Measurements from ENCODE around the gene GAL3ST1. TPM values are rescaled to one million over a fixed set of nuclear protein-coding genes. Genes with fewer than 3 reads are reported as not detected.

GAL3ST1 gene
- total and polyA plus RNA-seq, 2 donors (not counting 1 experiment from before 2014, with no cell fraction given), result 0.70 TPM; not detected in 1

GRCh38 chr22:30605449-30606110 lies 31.1 kb upstream of the GAL3ST1 start:
- DNase-seq (peak; percentile 60), ATAC-seq (ENCODE audit: low read depth) (peak; percentile 56)
- 0% methylated on average over 3 of the region's 9 CpGs for WGBS (ENCODE audit: insufficient coverage)
- ChIA-PET POLR2A (interaction anchor here (1.4 kb wide), 1 partner anchor 14 kb away, joined by 3 read pairs; the partner anchor contains the start of gene PES1), CTCF (interaction anchor here (1.1 to 1.2 kb wide), 2 partner anchors 27 to 120 kb away, joined by 3 read pairs; no protein-coding TSS in a partner anchor)
- Histone ChIP-seq H4K20me1 (ENCODE audit: control insufficient read depth, insufficient read depth, low read length, poor library complexity, severe bottlenecking) (no peaks in the 10 kb centered on the region), H3K4me2 (replicated peaks; ENCODE audit: low read depth, low read length, poor library complexity, severe bottlenecking) (peak overlapping the region; percentile 97), H3K79me2 (ENCODE audit: control insufficient read depth, insufficient read depth, low read length) (no peaks in the 10 kb centered on the region), H3K4me3 (ENCODE audit: control extremely low read depth in 1 of 5, extremely low read depth in 1 of 5, insufficient read depth in 1 of 5, low read depth in 2 of 5, low read length in 4 of 5) (no peak overlapping the region), H3K9ac (ENCODE audit: low read length) (no peak overlapping the region), H3K4me1 (ENCODE audit: control insufficient read depth in 2 of 2, insufficient read depth in 2 of 2, low read length in 2 of 2) (peaks cover 18 to 42% of the 10 kb centered on the region in 2 donors), H3K27me3 (replicated peaks in 1 of 4; ENCODE audit: control extremely low read depth in 1 of 4, control insufficient read depth in 3 of 4, insufficient read depth in 4 of 4, low read length in 3 of 4) (no peaks in the 10 kb centered on the region), H3K9me3 (ENCODE audit: control extremely low read depth in 1 of 3, control insufficient read depth in 2 of 3, insufficient read depth in 1 of 3, low read length in 2 of 3) (no peaks in the 10 kb centered on the region), H3K36me3 (replicated peaks in 1 of 2; ENCODE audit: control extremely low read depth in 1 of 2, control insufficient read depth in 1 of 2, extremely low read depth in 1 of 2, insufficient read depth in 2 of 2, low read length in 1 of 2) (no peaks in the 10 kb centered on the region), H2AFZ (ENCODE audit: insufficient read depth, low read depth, low read length, poor library complexity, severe bottlenecking) (peak overlapping the region; percentile 85), H3K27ac (ENCODE audit: low read length in 2 of 2) (no peak overlapping the region)
- H3K4me3 Mint-ChIP-seq, result peak overlapping the region; percentile 73
- peak overlapping the region; percentile 20 for H3K27ac Mint-ChIP-seq
- TF ChIP-seq EZH2 (IDR thresholded peaks at IDR 0.05; ENCODE audit: borderline replicate concordance, insufficient read depth, low read depth, low read length, poor library complexity, severe bottlenecking) (no peak), CTCF (IDR thresholded peaks at IDR 0.05) (peak; percentile 76)
- peaks cover 11% of the 10 kb centered on the region for H3K27me3 Mint-ChIP-seq
- H3K4me1 Mint-ChIP-seq, result peaks cover 29% of the 10 kb centered on the region
- H3K9me3 Mint-ChIP-seq (ENCODE audit: insufficient read depth), result no peaks in the 10 kb centered on the region
- intact Hi-C loops (cut with micrococcal nuclease), result loop anchor here (2.0 kb wide), 2 partner anchors 29 to 89 kb away; partner anchors contain the start of genes OSBP2 and SLC35E4

- Mint-ChIP-seq H3K27me3 (peaks cover 7% of the 10 kb centered on the region), H3K4me3 (no peak overlapping the region), H3K27ac (no peak overlapping the region), H3K4me1 (peaks cover 29% of the 10 kb centered on the region), H3K9me3 (ENCODE audit: insufficient read depth) (no peaks in the 10 kb centered on the region)
- ChIA-PET CTCF (interaction anchor here (1.5 kb wide), 1 partner anchor 30 kb away, joined by 5 read pairs; no protein-coding TSS in a partner anchor), POLR2A (no interaction called here)
- H3K4me1 ChIP-seq (ENCODE audit: control insufficient read depth in 2 of 2, insufficient read depth in 2 of 2, low read length in 2 of 2), result peaks cover 18 to 42% of the 10 kb centered on the region in 2 donors
- no peak overlapping the region for H2AFZ ChIP-seq (ENCODE audit: insufficient read depth, low read depth, low read length, poor library complexity, severe bottlenecking)
- DNase-seq (no peak), ATAC-seq (ENCODE audit: low read depth) (no peak)
- intact Hi-C loops (cut with micrococcal nuclease), result no loop called here
- no peaks in the 10 kb centered on the region for H3K79me2 ChIP-seq (ENCODE audit: control insufficient read depth, insufficient read depth, low read length)
- H3K27ac ChIP-seq (ENCODE audit: low read length in 2 of 2), result no peak overlapping the region
- no peaks in the 10 kb centered on the region for H3K9me3 ChIP-seq (ENCODE audit: control extremely low read depth in 1 of 3, control insufficient read depth in 2 of 3, insufficient read depth in 1 of 3, low read length in 2 of 3)
- H3K36me3 ChIP-seq (replicated peaks in 1 of 2; ENCODE audit: control extremely low read depth in 1 of 2, control insufficient read depth in 1 of 2, extremely low read depth in 1 of 2, insufficient read depth in 2 of 2, low read length in 1 of 2), result no peaks in the 10 kb centered on the region
- TF ChIP-seq CTCF (IDR thresholded peaks at IDR 0.05) (no peak), EZH2 (IDR thresholded peaks at IDR 0.05; ENCODE audit: borderline replicate concordance, insufficient read depth, low read depth, low read length, poor library complexity, severe bottlenecking) (no peak)
- no peaks in the 10 kb centered on the region for H3K27me3 ChIP-seq (replicated peaks in 1 of 4; ENCODE audit: control extremely low read depth in 1 of 4, control insufficient read depth in 3 of 4, insufficient read depth in 4 of 4, low read length in 3 of 4)
- no peak overlapping the region for H3K4me2 ChIP-seq (replicated peaks; ENCODE audit: low read depth, low read length, poor library complexity, severe bottlenecking)
- no peaks in the 10 kb centered on the region for H4K20me1 ChIP-seq (ENCODE audit: control insufficient read depth, insufficient read depth, low read length, poor library complexity, severe bottlenecking)
- no peak overlapping the region for H3K9ac ChIP-seq (ENCODE audit: low read length)
- no peak overlapping the region for H3K4me3 ChIP-seq (ENCODE audit: control extremely low read depth in 1 of 5, extremely low read depth in 1 of 5, insufficient read depth in 1 of 5, low read depth in 2 of 5, low read length in 4 of 5)
- 83% methylated on average over 1 of the region's 2 CpGs for WGBS (ENCODE audit: insufficient coverage)
Observed at GRCh38 chr22:30604723-30605122, 30.3 kb upstream of the GAL3ST1 start.

All from B cell (primary cell).